ENCODE data around the gene PARPBP.
"Not testable (repeated sequence)": the region's sequence is repeated elsewhere in the genome, so short reads cannot be mapped to it uniquely, and the experiment has no call there.

PARPBP gene

GRCh38 chr12:102155206-102155605, 35.2 kb downstream of the PARPBP start:
- not testable (repeated sequence) for DNase-seq

DNA sequence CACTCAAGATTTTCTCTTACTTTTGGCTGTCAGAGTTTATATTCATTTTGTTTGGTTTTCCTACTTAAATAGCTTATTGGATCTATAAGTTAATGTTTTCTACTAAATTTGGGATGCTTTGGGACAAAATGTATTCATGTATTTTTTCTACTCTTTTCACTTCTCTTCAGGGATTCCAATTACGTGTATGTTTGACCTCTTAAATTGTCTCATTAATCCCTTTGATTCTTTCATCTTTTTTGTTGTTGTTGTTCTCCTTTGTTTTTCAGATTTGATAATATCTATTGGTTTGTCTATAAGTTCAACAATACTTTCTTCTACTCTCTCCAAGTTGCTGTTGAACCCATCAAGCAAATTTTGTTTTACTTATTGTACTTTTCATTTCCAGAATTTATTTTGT, 43.4 kb downstream of the PARPBP start:
- no peak for DNase-seq

- DNase-seq, result peak in 1 of 2 donors; percentile 20
Measured at GRCh38 chr12:102167821-102168604, 48.0 kb downstream of the PARPBP start.

DNA sequence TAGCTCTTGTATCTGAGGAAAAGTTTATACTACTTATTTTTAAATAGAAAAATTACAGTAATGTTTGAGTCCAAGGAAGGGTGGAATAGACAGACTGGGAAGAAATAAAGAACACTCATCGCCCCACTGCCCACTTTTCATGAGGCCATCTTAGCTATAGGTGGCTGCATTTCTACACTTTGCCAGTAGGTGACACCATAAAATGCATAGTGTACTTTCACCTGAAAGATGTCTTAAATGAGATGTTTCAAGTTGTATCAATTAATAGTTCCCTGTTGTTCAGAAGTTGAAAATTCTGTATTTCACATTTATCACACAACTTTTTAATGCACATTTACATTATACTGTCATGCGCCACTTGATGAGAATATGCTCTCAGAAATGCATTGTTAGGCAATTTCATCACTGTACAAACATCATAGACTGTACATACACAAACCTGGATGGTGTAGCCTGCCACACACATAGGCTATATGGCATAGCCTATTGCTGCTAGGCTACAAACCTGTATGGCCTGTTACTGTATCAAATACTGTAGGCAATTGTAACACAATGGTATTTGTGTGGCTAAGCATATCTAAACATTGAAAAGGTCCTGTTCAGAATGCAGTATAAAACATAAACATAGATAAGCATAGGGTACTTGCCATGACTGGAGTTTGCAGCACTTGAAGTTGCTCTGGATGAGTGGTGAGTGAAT, 50.1 kb downstream of the PARPBP start:
- DNase-seq, result peak in 1 of 2 donors; percentile 29

DNA sequence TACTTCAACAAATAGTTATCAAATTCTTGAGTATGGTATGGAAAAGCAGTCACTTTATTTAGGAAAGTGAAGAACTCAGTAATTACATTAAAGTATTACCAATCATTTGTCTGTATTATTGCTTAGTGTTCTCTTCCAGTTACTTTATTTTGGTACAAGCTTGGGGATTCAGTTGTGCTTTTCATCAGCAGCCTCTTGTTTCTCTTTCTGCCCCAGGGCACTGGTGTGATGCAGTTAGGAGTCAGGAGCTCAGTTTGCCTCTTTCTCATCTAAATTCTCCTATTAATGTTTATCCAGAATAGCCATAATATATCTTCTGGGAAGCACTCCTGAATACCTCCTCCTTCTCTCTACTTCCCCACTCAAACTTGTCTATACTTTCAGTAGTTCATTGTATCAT, 52.0 kb downstream of the PARPBP start:
- DNase-seq, result no peak

- DNase-seq, result no peak
Measured at GRCh38 chr12:102172436-102172835, 52.5 kb downstream of the PARPBP start.

DNA sequence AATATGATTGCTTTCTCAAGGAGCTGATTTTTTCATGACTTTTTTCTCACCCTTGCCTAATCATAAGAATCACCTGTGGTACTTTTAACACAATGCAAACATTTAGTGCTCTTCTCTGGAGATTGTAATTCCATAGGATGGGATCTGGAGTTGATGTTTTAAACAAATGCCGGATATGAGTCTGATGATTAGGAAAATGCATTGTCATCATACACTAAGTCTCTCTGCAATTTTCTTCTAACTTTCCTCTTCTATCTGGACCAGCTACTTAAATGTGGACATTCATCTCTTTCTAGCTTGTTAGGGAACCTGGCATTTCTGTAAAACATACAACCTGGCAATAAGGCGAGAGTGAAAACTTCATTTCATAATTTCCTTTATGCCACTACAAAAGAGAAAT, 54.1 kb downstream of the PARPBP start:
- DNase-seq, result no peak

- no peak for DNase-seq
Measured at GRCh38 chr12:102174761-102175160, 54.8 kb downstream of the PARPBP start.

- peak; percentile 46 to 63 for DNase-seq
Measured at GRCh38 chr12:102182635-102183034, 62.7 kb downstream of the PARPBP start.

GRCh38 chr12:102195826-102196225, 75.8 kb downstream of the PARPBP start:
- DNase-seq, result no peak

DNA sequence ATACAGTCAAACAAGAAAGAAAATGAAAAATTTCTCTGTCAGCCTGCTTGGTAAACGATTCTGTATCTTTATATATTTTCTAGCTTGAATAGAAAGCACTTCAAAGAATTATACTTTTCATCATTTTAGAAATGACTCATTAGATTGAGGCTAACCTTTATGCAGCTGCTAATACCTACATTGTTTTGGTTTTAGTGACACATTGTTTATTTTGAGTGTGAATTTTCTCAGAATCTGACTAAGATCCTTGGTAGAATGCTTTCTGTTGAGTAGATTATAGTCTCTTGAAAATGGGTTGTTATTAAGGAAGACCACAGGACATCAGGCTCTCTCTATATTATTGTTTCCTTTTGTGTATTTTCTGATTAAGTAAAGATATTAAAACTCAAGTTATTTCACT, 77.8 kb downstream of the PARPBP start, which contains the start of gene PMCH:
Gene PMCH, minus strand, starts transcription at position 45 of the 400 bp plus-strand sequence. CDS start 63 bp downstream, outside the sequence.
- no peak for DNase-seq

DNA sequence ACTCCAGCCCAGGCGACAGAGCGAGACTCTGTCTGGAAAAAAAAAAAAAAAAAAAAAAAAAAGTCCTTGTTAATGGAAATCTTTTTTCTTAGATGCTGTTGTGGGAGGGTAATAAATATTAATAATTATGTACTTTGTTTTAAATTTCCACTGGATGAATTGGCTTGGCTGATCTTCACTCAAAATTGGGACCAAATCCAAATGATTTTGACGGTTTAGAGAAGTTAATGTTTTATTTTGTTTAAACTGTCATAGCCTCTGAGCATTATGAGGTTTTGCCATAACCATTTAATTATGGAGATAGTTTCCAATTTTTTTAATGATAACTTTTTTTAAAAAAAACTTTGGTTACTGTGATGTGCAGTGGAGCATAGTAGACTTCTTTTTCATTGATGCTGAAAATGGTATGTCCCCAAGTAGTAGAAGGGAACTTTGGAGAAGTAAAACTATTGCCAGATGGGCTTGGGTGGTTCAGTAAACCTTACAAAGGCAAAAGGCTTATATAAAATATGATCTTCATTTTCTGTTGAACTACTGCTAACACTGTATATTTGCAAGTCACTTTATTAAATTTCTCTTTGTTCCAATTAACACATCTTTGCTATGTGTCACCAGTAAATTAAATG, 81.6 kb downstream of the PARPBP start:
- DNase-seq, result no peak

GRCh38 chr12:102202556-102202955, 82.6 kb downstream of the PARPBP start:
- no peak for DNase-seq

GRCh38 chr12:102204025-102204424, 84.0 kb downstream of the PARPBP start:
- no peak for DNase-seq

DNA sequence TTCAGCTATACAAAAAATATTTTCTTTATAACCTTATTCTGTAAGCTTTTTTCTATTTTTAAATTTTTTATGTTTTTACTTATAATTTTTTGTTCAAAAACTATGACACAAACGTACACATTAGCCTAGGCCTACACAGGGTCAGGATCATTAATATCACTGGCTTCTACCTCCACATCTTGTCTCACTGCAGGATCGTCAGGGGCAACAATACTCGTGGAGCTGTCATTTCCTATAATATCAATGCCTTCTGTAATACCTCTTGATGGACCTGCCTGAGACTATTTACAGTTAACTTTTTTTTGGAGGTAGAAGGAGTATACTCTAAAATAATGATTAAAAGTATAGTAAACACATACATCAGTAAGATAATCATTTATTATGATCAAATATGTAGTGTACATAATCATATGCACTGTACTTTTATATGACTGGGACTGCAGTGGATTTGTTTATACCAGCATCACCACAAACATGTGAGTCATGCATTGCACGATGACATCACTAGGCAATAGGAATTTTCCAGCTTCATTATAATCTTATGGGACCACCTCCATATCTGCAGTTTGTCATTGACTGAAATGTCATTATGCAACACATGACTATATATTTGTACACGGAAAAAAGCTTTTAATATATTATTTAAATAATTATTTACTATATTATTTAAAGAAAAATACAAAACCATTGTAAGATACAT, 96.2 kb downstream of the PARPBP start:
- DNase-seq, result peak in 1 of 2 donors; percentile 2

- no peak for DNase-seq
Measured at GRCh38 chr12:102220736-102221135, 100.8 kb downstream of the PARPBP start.

GRCh38 chr12:102227954-102228353, 108.0 kb downstream of the PARPBP start:
- DNase-seq, result no peak

DNA sequence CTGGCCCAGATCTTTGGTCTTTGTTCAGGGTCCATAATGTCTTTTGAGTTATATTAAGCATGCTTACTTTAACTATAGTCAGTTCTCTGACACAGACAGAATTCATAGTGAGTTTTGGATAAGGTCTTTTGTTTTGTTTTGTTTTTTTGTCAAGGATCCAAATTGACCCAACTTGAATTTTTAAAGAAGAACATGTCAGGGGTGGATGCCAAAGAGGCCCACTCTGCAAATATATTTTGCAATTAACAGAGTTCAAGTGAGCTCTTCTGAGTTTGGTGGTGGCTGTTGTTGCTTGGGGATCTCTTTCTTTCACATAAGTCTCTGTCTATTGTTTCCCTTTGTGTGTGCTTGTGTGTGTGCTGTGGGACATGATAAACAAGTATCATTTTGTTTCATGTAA, 112.1 kb downstream of the PARPBP start:
- DNase-seq, result no peak

DNA sequence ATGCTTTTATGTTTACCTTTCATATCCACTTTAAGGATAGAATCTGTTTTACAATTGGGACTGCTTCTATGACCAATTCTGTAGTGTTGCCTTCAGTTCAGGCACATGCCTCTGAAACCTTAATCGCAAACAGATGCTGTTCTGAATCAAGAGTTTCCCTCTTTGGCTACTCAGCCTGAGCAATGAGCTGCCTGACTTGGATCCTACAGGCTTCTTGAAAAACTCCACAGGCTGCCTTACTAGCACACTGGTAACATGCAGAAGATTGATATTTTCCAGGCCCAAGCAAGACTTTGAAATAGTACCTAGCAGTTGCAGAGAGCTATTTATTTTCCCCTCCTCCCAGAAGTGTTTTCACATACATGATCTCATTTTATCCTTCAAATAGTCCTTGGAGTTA, 112.5 kb downstream of the PARPBP start:
- DNase-seq, result no peak

GRCh38 chr12:102234599-102234998, 114.6 kb downstream of the PARPBP start:
- no peak for DNase-seq

GRCh38 chr12:102240859-102241258, 120.9 kb downstream of the PARPBP start:
- not testable (repeated sequence) for DNase-seq
